ENCODE measurements around the gene ATG9B. TPM values are rescaled to one million over a fixed set of nuclear protein-coding genes. Genes with fewer than 3 reads are reported as not detected.

The ATG9B gene
- total RNA-seq, 1 experiment from 2014 or later: 2.1 TPM

GRCh38 chr7:150971242-150972022 lies 52.9 kb downstream of the ATG9B start:
- ChIA-PET POLR2A (no interaction called here), CTCF (no interaction called here), RAD21 (ENCODE audit: low non-redundant PET in 1 of 2, low total read pairs in 2 of 2, uncharacterized antibody in 2 of 2, unreplicated experiment in 2 of 2) (no interaction called here)
- Histone ChIP-seq H3K79me2 (ENCODE audit: insufficient read depth, low read length) (no peaks in the 10 kb centered on the region), H3K27me3 (ENCODE audit: insufficient read depth, low read length) (no peaks in the 10 kb centered on the region), H3K4me1 (ENCODE audit: control insufficient read depth in 1 of 2, insufficient read depth in 2 of 2, low read length in 2 of 2) (peaks cover 17 to 22% of the 10 kb centered on the region in 2 experiments), H3K9ac (ENCODE audit: low read length) (no peak overlapping the region), H3K9me2 (ENCODE audit: insufficient read depth) (no peaks in the 10 kb centered on the region), H3K9me3 (ENCODE audit: control insufficient read depth in 1 of 2, insufficient read depth in 1 of 2, low read depth in 1 of 2, low read length in 2 of 2) (no peaks in the 10 kb centered on the region), H4K20me1 (ENCODE audit: insufficient read depth) (no peaks in the 10 kb centered on the region), H2AFZ (ENCODE audit: low read depth, low read length, poor library complexity, severe bottlenecking) (no peak overlapping the region), H3K4me3 (replicated peaks in 1 of 2; ENCODE audit: low read depth in 1 of 2, low read length in 2 of 2) (no peak overlapping the region), H3K36me3 (ENCODE audit: control insufficient read depth in 1 of 2, insufficient read depth in 2 of 2, low read length in 2 of 2) (no peaks in the 10 kb centered on the region), H3K27ac (ENCODE audit: low read depth, low read length) (no peak overlapping the region), H3K4me2 (ENCODE audit: low read length) (no peak overlapping the region)
- TF ChIP-seq EZH2phosphoT487 (IDR thresholded peaks at IDR 0.05; ENCODE audit: borderline replicate concordance) (no peak), SIN3A (IDR thresholded peaks at IDR 0.05; ENCODE audit: low read depth) (no peak), ZFX (IDR thresholded peaks at IDR 0.05) (no peak), ZBTB33 (IDR thresholded peaks at IDR 0.05; ENCODE audit: extremely low read depth, insufficient replicate concordance, low read length) (no peak), EGR1 (IDR thresholded peaks at IDR 0.05; ENCODE audit: low read depth) (no peak), TCF7L2 (IDR thresholded peaks at IDR 0.05; ENCODE audit: borderline replicate concordance, extremely low read depth, insufficient read depth, insufficient read length) (no peak), REST (IDR thresholded peaks at IDR 0.05; ENCODE audit: low read depth) (no peak), CEBPB (IDR thresholded peaks at IDR 0.05; ENCODE audit: low read depth) (no peak), JUND (IDR thresholded peaks at IDR 0.05) (no peak), ATF3 (IDR thresholded peaks at IDR 0.05) (no peak), SP1 (IDR thresholded peaks at IDR 0.05; ENCODE audit: low read depth) (no peak), POLR2AphosphoS5 (IDR thresholded peaks at IDR 0.05; ENCODE audit: low read depth, low read length) (no peak), SRF (IDR thresholded peaks at IDR 0.05; ENCODE audit: low read depth) (no peak), YY1 (IDR thresholded peaks at IDR 0.05; ENCODE audit: extremely low read depth, insufficient replicate concordance, low read depth, low read length) (no peak)
- TF ChIP-seq, protein P1, sequence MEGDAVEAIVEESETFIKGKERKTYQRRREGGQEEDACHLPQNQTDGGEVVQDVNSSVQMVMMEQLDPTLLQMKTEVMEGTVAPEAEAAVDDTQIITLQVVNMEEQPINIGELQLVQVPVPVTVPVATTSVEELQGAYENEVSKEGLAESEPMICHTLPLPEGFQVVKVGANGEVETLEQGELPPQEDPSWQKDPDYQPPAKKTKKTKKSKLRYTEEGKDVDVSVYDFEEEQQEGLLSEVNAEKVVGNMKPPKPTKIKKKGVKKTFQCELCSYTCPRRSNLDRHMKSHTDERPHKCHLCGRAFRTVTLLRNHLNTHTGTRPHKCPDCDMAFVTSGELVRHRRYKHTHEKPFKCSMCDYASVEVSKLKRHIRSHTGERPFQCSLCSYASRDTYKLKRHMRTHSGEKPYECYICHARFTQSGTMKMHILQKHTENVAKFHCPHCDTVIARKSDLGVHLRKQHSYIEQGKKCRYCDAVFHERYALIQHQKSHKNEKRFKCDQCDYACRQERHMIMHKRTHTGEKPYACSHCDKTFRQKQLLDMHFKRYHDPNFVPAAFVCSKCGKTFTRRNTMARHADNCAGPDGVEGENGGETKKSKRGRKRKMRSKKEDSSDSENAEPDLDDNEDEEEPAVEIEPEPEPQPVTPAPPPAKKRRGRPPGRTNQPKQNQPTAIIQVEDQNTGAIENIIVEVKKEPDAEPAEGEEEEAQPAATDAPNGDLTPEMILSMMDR (IDR thresholded peaks at IDR 0.05 in 2 of 3, conservative IDR thresholded peaks at IDR 0.05 in 1 of 3; ENCODE audit: borderline replicate concordance in 1 of 3, insufficient read depth in 1 of 3, low read depth in 2 of 3, low read length in 2 of 3): no peak
- intact Hi-C loops (cut with micrococcal nuclease): no loop called here
- no TSS peak for BruUV-seq (replicated peaks)
- no peak for ATAC-seq
- DNase-seq (ENCODE audit: low read depth, low spot score): no peak
